IPS-11a (cell line): Measurements from ENCODE around the gene PLEKHH2.
"Not testable (repeated sequence)": the region's sequence is repeated elsewhere in the genome, so short reads cannot be mapped to it uniquely, and the experiment has no call there.

Experiments used
- H3K4me3 ChIP-seq: one replicate; pipeline ENCODE4 v1.5.1; 2013; ENCODE audit warnings: low read depth, low read length, control low read depth

PLEKHH2 gene

GRCh38 chr2:43636153-43636552 is 907 bp upstream of the PLEKHH2 start:
- not testable (repeated sequence) for H3K4me3 ChIP-seq

DNA sequence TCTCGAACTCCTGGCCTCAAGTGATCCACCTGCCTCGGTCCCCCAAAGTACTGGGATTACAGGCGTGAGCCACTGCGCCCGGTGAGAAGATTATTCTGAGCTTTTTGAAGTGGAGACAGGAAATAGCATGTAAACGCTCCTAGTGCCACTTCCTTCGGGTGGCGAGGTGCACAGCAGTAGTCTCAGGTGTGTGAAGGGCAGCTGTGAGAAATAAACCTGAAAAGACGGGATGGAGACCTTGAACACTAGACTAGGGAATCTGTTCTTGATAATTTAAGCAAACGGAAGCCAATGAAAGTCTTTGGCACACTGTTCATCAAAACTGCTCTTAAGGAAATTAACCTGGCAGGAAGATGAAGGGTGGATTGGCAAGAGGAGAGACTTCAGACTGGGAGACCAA is 439 bp upstream of the PLEKHH2 start:
- H3K4me3 ChIP-seq, result peak overlapping the region; percentile 55

GRCh38 chr2:43642363-43642762 is 5.3 kb downstream of the PLEKHH2 start:
- H3K4me3 ChIP-seq, result no peak overlapping the region

- H3K4me3 ChIP-seq, result no peak overlapping the region
Observed at GRCh38 chr2:43643680-43644079, 6.6 kb downstream of the PLEKHH2 start.

GRCh38 chr2:43648994-43649701 is 12.1 kb downstream of the PLEKHH2 start:
- no peak overlapping the region for H3K4me3 ChIP-seq

DNA sequence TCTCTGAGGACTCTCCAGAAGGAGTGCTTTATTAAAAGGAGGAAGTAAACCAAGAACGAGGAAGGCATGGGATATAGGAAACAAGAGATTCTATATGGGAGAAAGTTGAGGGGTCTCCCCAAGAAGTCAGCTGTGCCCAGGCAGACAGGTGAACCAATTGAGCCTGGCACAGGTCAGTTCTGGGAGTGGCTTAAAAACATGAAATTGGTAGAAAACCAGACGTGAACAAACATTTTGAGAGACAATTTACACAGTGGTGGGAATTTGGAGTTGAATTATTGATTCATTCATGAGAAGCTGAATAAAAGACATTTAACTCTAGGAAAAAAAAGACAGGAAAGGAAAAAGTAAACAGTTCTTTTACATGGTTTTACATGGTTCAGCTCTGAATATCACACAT is 16.4 kb downstream of the PLEKHH2 start:
- H3K4me3 ChIP-seq, result no peak overlapping the region

GRCh38 chr2:43657241-43657640 is 20.2 kb downstream of the PLEKHH2 start:
- H3K4me3 ChIP-seq, result no peak overlapping the region

- no peak overlapping the region for H3K4me3 ChIP-seq
Observed at GRCh38 chr2:43675646-43676321, 38.7 kb downstream of the PLEKHH2 start.

DNA sequence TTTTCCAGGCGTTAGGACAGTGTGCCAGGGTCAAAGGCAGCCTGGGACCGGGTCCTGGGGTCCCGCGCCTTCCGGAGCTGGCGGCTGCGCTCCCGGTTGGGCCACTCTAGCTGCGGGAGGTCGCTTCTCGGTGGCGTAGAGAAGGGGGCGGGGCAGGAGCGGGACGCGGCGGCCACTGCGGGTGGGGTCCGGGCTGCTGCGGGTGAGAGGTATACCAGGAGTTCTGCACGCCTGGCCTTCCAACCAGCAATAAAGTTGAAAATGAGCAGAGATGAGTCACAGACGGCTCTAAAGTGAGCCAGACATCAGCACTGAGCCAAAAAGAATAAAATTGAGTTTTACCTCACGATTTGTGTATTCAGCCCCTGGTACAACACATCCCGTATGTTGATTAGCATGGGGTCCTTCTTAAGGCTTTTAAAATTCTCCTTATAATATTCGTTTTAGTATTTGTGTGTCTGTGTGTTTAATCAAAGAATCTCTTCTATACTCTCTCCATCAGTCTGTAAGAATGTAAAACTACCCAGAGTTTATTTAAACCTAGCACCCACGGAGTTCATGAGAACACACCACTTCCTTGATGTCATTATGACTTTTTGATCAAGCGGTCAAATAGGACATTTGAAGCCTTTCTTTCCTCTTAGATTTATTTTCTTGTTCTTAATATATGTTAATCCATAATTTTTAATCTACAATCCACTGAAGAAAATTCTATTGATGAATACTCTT is 39.4 kb downstream of the PLEKHH2 start, which contains the start of gene C1GALT1C1L:
TSS of gene C1GALT1C1L (minus strand) at position 108 of the 729 bp plus-strand sequence. CDS start at position 1, 107 bp downstream.
- no peak within 1 kb of the TSS for H3K4me3 ChIP-seq

DNA sequence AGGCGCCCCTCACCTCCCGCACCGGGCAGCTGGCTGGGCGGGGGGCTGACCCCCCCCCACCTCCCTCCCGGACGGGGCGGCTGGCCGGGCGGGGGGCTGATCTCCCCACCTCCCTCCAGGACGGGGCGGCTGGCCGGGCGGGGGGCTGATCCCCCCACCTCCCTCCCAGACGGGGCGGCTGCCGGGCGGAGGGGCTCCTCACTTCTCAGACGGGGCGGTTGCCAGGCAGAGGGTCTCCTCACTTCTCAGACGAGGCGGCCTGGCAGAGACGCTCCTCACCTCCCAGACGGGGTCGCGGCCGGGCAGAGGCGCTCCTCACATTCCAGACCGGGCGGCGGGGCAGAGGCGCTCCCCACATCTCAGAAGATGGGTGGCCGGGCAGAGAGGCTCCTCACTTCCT is 40.7 kb downstream of the PLEKHH2 start:
- H3K4me3 ChIP-seq, result not testable (repeated sequence)

DNA sequence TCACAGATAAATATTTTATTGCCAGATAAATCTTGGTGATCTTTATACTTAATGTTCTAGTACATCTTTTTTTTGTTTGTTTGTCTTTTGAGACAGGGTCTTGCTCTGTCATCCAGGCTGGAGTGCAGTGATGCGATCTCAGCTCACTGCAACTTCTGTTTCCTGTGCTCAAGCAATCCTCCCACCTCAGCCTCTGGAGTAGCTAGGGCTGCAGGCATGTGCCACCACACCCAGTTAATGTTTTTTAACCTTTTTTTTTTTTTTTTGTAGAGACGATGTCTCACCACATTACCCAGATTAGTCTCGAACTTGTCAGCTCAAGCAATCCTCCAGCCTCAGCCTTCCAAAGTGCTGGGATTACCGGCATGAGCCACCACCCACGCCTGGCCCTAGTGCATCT is 48.3 kb downstream of the PLEKHH2 start:
- H3K4me3 ChIP-seq, result no peak overlapping the region

- no peak overlapping the region for H3K4me3 ChIP-seq
Observed at GRCh38 chr2:43689999-43690398, 52.9 kb downstream of the PLEKHH2 start.

DNA sequence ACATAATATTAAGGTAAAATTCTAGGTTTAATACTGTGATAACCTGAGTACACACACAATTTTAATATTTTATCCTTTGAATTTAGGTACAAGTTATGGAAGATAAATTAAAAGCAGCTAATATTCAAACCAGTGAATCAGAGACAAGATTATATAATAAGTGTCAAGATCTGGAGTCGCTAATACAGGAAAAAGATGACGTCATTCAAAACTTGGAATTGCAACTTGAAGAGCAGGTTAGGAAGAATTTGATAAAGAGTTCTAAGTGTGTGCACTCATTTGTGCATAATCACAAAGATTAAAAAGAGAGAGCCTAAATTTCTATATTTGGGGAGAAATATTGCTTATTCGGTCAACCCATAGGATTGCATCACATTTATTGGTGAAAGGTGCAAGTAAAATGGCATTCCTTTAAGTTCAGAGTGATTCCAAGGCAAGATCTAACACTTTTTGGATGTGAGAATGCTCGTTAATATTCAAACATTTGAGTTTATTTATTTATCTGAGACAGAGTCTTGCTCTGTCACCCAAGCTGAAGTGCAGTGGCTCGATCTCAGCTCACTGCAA is 55.5 kb downstream of the PLEKHH2 start:
- no peak overlapping the region for H3K4me3 ChIP-seq

GRCh38 chr2:43698140-43698539 is 61.1 kb downstream of the PLEKHH2 start:
- H3K4me3 ChIP-seq, result not testable (repeated sequence)

GRCh38 chr2:43699761-43700160 is 62.7 kb downstream of the PLEKHH2 start:
- H3K4me3 ChIP-seq, result no peak overlapping the region

DNA sequence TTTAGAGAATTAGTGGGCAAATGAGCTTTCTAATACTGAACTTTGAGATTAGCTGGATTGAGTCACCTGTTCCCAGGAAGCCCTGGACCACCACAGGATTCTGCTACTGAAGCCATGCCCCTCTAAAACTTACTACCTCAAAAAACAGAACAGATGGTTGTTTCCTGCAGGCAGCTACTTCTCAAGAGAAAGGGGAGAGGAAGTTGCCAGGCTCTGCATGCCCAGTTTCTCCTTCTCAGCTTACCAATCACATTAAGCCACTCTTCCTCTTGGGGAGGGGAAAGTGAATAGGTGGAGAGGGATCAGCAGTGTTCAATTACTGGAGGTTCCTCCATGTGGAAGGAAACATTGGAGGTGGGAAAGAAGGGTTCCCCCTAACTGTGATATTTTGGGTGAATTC is 64.1 kb downstream of the PLEKHH2 start:
- no peak overlapping the region for H3K4me3 ChIP-seq

DNA sequence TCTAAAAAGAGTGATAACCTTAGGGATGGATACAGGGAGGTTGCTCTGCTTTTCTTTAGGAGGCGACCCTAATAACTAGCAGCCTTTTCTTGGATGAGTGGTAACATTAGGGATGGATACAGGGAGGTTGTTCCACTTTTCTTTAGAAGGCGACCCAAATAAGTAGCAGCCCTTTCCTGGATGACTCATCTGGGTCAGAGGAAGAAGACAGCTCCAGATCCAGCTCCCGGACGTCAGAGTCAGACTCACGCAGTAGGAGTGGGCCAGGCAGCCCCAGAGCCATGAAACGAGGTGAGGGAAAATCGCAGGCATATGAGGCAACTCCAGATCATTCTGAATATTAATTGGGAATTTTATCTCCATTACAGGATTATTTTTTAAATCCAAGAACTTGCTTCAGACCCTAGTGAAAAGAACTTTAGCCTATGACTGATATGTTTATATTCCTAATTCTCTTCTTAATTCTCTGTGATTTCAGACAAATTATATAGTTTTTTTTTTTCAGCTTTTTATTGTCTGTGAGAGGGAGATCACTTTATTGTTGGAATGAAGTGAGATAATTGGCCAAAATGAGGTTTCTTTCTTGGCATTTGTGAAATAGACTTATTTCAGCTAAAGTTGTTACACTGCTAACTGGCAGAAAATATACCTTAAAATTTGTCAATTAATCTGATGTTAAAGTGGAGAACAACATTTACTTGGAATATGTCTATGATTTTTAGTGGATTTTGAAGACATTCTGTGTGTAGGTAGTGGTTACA is 70.4 kb downstream of the PLEKHH2 start:
- H3K4me3 ChIP-seq, result no peak overlapping the region

GRCh38 chr2:43708178-43708577 is 71.1 kb downstream of the PLEKHH2 start:
- H3K4me3 ChIP-seq, result no peak overlapping the region

DNA sequence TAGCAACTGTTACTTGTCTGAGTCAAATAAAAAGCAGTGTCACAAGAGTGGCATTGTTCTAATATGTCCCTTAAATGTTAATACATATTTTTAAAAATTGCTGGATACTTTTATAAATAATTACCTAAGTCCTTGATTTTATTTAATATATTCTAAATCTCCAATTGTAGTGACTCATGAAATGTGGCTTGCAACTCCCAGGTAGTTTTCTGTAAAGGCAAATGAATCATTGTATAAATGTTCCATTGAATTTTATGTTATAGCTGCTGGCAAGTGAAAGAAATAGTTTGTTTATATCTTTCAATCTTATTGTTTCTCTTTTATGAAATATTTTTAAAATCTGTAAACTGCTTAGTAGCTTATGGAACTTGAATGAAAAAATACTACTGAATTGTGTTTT is 71.8 kb downstream of the PLEKHH2 start:
- H3K4me3 ChIP-seq, result no peak overlapping the region

- H3K4me3 ChIP-seq, result no peak overlapping the region
Observed at GRCh38 chr2:43710866-43711265, 73.8 kb downstream of the PLEKHH2 start.

GRCh38 chr2:43714164-43714563 is 77.1 kb downstream of the PLEKHH2 start:
- H3K4me3 ChIP-seq, result no peak overlapping the region
